ENCODE measurements around the gene UBTD2. TPM values are rescaled to one million over a fixed set of nuclear protein-coding genes. Genes with fewer than 3 reads are reported as not detected.
"Not testable (repeated sequence)": the region's sequence is repeated elsewhere in the genome, so short reads cannot be mapped to it uniquely, and the experiment has no call there.

UBTD2 gene
- total RNA-seq, 1 donor from 2014 or later = 72.0 TPM

DNA sequence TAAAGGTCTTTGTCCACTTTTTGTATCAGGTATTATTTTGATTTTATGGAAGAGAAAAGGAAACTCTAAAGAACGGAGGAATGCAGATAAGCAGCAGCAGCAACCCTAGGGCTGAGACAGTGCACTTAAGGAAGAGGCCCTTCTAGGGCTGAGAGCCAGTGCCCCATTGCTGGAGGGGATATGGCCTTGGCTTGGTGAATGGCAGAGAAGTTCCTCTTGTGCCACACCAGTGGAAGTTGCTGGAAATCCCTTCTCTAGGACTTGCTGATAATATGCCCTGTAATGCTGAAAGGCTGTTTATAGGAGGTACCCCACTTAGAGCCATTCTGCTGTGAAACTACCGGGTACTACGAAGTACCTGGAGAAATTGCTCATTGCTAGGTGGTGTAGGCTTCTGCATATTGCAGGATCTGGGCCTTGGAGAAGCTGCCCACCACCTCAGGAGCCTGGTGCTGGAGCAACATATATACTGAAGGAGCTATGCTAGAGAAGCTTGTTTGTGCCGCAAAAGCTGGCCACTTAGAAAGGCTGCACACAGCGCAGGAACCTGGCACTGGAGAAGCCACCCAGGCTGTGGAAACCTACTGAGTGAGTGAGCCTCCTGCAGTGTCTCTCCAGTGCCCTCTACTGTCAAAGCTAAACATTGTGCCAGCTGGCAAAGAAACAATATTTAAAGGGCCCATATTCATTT lies 9.6 kb upstream of the UBTD2 start:
- DNase-seq = peak; percentile 90

DNA sequence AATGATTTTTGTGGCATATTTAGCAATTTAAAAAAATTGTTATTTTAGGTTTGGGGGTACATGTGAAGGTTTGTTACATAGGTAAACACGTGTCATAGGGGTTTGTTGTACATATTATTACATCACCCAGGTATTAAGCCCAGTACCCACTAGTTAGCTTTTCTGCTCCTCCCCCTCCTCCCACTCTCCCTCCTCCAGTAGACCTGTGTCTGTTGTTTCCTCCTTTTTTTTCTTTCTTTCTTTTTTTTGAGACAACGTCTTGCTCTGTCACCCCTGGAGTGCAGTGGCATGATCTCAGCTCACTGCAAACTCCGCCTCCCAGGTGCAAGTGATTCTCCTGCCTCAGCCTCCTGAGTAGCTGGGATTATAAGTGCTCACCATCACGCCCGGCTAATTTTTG lies 8.3 kb upstream of the UBTD2 start:
- not testable (repeated sequence) for DNase-seq

DNA sequence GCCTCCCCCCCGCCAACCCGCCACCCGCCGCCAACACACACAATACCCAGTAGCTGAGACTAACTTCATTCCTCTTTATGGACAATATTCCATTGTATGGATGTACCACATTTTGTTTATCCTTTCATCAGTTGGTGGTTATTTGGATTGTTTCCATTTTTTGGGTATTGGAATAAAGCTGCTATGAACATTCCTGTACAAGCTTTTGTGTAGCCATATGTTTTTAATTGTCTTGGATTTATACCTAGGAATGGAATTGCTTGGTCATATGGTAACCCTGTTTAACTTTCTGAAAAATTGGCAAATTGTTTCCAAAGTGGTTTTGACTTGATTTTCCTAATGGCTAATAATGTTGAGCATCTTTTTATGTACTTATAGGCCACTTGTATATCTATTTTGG lies 4.9 kb upstream of the UBTD2 start:
- no peak for DNase-seq

DNA sequence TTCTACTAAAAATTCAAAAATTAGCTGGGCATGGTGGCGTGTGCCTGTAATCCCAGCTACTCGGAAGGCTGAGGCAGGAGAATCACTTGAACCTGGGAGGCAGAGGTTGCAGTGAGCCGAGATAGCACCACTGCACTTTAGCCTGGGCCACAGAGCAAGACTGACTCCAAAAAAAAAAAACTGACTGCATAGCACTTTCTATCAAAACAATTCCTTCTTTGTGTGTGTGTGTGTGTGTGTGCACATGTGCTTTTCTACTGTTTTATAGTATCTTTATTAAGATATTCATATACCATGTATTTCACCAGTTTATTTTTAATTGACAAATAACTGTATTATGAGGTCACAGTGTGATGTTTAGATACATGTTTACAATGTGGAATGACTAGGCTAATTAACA lies 3.6 kb upstream of the UBTD2 start:
- not testable (repeated sequence) for DNase-seq

DNA sequence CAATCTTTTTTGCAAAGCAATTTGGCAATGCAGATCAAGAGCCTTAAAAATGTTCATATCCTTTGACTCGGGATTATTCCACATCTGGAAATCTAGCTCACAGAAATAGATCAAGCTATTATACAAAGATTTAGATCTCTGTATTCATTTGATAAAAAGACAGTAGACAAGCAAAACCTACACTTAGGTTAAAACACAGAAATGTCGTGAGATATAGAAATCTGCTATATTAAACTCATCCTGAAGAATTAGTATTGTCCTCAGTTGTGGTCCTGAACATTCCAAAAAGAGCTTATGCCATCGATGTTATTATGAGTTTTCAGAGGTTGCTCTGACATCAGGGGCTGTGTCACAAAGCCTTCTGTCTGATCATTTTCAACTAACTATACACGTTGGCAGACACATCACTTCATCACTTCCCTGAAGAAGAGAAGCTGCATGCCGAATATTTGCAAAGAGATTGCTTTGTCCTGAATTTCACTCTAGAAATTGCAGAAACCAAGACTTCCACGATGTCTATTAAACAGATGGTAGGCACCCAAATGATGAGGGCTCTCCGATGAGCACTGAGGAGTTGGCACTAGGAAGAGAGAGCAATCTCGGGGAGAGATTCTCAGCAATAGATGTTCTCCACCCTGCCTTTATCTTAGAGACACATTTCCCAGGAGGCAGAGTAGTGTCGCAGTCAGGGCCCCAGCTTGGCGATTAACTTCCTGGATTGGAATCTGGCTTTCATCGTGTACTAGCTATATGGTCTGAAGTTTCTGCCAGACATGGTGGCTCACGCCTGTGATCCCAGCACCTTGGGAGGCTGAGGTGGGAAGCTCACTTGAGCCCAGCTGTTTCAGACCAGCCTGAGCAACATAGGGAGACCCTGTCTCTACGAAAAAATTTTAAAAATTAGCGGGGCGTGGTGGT lies 1.9 kb upstream of the UBTD2 start:
- no peak for DNase-seq

DNA sequence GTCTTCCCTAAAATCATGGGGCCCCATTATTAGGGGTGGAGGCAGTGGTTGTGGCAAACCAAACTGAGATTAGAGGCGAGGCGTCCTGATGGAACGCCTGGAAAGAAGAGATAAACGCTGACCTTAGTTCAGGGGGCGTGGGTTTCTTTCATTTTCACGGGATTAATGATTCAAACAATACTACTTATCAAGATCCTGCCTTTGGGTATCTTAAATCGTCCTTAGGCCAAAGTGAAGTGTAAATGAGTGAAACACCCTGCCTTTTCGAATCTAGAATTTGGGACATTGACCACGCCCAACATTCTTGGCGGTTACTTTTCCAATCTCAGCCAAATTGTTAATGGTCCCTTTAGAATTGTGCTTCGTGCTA lies 1.0 kb upstream of the UBTD2 start:
- DNase-seq = peak; percentile 64

DNA sequence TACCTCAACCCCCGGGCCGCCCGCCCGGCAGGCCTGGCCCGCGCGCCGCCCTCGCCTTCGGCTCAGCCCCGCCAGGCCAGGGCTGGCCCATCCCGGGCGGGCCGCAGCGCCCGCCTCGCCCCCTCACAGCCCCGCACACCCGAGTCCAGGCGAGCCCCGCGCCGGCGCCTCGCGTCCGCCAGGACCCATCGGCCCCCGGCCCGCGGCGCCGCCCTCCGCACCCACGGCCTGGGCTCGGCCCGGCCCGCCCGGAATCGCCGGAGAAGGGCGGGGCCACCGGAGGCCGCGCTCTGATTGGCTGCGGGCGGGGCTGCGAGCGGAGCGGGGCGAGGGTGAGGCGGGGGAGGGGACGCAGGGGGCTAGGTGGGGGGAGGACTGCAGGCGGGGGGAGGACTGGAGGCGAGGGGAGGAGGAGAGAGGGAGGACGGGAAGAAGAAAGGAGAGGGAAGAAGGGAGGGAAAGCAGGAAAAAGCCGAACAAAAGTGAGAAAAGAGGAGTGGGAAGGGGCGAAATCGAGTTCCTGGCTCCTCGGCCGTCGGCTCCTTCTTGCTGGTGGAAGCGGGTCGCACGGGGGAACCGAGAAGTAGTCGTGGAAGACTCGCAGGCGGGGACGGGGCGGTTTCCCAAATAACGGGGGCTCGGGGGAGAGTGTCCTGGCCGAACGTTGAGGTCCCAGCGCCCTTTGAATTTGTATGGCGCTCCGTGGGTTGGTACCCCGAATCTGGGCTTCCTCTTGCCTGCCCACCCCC lies 472 bp upstream of the UBTD2 start:
- DNase-seq = peak; percentile 96

DNA sequence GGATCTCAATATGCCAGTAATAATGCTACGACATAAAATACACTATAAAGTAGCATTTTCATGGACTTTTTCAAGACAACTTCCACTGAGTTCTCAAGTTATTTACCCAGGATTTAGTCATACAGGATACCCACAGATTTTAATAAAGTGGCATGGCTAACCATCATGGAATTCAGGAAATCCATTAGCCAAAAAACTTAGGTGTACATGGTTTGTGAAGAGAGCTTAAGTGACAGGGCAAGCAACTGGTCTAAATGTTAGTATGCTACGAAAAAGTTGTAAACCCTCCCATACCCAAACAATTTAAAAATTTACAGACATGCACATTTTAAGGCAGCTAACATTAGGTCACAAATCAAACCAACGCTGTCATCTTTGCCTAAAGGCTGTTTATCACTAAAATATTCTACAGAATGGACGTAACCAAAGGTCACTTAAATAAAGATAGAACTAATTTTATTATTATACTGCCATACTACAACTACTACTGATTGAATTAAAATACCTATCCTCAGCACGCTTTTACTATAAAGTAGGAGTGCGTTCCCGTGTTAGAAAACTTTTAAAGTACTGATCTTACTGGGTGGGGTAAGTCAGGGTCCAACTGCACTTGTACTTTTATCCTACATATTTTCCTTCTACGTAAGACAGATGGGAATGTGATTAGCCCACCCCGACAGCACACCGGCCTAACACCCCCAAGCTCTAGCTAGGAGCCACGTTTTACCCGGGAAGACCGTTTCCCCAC lies 1.1 kb downstream of the UBTD2 start:
- DNase-seq = no peak

DNA sequence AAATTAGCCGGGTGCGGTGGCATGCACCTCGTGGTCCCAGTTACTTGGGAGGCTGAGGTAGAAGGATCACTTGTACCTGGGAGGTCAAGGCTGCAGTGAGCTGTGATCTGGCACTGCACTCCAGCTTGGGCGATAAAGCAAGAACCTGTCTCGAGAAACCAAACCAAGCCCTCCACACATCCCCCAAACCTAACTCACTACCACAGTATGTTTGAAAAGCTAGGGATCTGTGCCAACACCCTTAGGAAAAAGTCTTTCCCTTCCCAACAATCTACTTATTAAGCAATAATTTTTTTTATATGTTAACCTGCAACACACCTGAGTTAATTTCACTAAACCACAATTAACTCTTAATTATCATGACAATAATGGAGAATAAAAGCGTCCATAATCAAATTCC lies 2.2 kb downstream of the UBTD2 start:
- no peak for DNase-seq

DNA sequence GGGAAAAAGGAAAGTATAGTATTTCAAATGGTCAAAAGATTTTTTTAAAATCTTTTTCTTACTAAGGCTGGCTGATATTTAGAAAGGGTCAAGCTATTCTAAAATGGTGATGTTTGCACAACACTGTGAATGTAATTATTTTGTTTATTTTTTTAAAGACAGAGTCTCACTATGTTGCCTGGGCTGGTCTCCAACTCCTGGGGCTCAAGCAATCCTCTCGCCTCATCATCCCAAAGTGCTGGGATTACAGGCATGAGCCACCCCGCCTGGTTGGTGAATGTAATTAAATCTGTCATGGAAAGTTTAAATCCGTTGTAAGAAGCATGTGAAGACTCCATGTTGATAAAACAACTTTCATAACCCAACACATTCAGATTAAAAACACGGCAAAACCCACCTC lies 2.6 kb downstream of the UBTD2 start:
- DNase-seq = peak; percentile 49

DNA sequence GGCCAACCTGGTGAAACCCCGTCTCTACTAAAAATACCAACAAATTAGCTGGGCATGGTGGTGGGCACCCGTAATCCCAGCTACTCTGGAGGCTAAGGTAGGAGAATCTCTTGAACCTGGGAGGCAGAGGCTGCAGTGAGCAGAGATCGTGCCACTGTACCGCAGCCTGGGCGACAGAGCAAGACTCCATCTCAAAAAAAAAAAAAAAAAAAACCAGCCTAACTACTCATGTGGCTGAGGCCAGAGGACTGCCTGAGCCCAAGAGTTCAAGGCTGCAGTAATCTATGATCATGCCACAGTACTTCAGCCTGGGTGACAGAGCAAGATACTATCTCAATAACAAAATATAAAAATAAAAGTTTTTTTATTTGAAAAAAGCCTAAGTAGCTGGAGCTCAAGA lies 3.2 kb downstream of the UBTD2 start:
- no peak for DNase-seq

DNA sequence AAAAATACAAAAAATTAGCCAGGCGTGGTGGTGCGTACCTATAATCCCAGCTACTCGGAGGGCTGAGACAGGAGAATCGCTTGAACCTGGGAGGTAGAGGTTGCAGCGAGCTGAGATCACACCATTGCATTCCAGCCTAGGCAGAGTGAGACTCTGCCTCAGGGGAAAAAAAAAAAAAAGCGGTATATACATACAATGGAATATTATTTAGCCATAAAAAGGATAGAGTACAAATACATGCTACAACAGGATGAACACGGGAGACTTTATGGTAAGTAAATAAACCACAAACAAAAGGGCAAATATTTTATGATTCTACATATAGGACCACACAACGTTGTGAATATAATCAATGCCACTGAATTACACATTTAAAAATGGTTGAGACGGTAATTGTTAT lies 5.2 kb downstream of the UBTD2 start:
- no peak for DNase-seq

DNA sequence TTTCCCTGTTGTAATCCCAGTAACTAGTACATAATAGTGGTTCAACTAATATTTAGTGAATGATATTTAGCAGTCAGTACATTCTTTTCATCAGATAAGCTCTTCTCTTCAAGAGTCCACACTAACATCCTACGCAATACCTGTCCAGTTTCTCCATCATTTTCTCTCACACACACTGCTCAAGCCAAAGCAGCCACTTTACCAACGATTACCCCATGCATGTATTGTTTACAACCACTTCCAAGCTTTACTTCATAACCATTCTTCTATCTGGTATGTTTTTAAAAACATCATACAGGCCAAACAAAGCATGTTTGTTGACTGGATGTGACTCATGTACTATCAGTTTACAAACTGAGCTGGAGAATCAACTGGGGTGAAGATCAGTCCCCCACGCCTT lies 7.3 kb downstream of the UBTD2 start:
- DNase-seq = no peak

DNA sequence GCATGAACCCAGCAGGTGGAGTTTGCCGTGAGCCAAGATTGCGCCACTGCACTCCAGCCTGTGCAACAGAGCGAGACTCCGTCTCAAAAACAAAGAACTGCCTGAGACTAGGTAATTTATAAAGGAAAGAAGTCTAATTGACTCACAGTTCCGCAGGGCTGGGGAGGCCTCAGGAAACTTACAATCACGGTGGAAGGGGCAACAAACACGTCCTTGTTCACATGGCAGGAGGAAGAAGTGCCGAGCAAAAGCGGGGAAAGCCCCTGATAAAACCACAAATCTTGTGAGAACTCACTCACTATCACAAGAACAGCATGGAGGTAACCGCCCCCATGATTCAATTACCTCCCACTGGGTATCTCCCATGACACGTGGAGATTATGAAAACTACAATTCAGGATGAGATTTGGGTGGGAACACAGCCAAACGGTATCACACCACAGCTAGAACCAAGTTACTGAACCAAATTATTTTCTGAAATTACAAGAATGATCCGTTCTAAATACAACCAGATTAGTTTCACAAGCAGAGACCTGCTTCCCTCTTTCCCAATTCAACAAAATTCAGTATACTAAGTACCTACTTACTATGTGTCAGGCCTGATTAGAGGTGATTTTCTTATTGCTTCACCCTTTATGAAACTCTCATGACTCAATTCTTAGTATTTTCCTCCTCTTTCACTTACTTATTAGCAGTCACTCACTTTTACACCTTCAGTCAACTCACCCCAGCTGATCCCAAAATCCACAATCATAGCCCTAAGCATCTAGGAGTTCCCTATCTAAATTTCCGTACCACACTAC lies 8.4 kb downstream of the UBTD2 start:
- no peak for DNase-seq

DNA sequence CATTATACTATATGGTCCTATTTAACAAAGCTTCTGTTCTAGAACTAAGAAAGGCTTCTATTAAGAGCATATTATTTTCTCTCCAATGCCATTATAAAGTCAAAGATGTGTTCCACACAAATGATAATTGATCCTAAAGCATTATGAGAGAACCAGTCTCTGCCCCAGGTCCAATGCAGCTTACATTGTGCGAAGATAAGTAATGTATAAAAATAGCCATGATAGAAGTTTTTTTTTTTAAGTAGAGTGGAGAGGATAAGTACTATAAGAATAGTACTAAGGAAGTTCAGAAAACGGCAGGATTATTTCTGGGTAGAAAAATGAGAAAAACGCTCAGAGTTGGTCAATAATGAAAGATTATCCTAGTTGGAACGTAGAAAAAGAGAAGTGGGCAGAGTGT lies 15.6 kb downstream of the UBTD2 start:
- no peak for DNase-seq

DNA sequence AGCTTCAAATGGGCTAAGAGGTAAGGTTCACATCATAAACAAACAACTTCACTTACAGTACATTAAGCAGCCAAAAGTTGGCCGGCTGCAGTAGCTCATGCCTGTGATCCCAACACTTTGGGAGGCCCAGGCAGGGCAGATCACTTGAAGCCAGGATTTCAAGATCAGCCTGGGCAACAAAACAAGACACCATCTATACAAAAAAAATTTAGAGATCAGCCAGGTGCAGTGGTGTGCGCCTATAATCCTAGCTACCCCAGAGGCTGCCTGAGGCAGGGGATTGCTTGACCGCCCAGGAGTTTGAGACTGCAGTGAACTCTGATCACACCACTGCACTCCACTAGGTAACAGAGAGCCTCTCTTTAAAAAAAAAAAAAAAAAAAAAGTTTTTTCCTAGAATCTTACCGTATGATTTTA lies 16.9 kb downstream of the UBTD2 start:
- peak; percentile 32 for DNase-seq

DNA sequence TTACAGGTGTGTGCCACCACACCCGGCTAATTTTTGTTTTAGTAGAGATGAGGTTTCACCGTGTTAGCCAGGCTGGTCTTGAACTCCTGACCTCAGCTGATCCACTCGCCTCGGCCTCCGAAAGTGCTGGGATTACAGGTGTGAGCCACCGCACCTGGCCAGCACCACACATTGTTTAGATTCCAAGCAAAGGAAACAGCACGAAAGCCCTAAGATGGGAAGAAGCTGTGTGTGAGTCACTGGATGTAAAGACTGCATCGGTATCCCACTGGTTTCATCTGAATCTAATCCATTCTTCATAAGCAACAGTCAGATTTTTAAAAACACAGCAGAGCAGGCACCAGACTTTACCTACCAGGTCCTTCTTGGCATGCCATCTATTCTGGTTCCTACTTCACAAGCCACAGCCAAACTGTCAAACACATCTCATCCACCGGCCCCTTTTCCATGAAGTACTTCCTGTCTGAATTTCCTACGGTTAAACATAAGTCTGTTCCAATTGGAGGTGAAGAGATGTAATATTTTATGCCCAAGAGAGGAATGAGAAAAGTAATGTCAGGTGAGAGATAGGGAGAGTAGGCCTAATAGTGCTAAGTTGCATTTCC lies 17.4 kb downstream of the UBTD2 start:
- DNase-seq = no peak

DNA sequence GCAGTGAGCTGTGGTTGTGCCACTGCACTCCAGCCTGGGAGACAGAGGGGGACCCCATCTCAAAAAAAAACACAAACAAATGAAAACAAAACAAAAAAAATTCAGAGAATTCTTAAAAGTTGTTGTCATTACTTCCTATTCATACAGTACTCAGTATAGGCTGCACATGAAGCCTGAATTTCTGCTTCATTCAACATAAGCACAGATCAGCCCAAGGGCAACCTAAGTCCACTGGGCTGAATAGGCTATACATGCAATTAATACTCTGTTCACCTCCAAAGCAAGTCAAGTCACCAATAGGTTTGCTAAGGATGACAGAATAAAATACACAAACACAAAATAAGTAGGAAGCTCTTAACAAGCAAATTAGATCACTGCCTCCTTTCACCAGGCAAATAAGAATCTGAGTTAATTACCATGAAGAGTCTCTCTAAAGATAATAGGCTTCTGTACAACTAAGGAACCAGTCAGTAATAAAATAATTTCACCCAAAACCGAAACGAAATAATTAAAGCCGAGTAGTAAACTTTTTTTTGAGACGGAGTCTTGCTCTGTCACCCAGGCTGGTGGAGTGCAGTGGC lies 18.7 kb downstream of the UBTD2 start:
- no peak for DNase-seq

DNA sequence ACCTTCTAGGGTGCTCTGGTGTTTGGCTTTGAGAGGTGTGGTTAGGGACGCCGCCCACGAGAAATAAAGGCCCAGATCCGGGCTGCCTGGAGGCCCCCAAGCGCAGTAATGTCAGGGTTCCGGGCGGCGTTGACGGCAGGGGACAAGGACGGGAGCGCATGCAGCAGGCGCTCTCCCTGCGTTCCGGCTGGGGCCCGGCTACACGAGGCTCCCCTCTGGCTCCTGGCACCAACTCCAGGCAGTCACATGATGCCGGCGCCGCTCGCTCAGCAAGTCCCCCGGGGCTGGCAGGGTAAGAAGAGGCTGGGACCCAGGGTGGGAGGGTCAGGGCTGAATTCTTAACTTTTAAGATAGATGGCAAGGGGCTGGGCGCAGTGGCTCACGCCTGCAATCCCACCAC lies 28.1 kb downstream of the UBTD2 start:
- DNase-seq = no peak

DNA sequence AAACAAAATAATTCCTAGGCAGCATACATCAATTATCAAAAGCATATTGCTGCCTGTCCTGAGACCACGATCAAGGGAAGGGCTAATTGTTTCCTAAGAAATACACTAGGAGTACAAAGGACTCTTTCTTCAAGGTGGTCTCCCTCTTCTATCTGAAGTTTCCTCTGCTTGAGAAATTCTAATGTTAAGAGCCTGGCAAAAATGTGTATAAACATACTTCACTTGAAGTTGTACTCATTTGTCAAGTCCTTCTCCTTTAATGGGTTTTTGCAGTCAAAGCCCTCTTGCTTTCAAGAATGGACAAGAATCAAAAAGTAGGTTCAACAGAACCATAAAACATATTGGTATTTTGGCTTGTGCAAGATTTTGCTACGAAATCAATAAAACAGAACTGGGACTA lies 31.1 kb downstream of the UBTD2 start:
- DNase-seq = no peak

DNA sequence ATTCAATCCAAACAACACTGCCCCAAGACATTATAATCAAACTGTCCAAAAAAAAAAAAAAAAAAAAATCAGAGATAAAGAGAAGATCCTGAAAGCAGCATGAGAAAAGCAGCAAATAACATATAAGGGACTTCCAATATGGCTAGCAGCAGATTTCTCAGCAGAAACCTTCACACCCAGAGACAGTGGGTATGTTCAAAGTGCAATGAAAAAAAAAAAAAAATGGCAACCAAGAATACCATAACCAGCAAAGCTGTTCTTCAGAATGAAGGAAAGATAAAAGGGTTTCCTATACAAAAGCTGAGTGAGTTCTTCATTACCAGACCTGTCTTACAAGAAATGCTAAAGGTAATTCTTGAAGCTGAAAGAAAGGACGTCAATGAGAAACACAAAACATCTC lies 32.1 kb downstream of the UBTD2 start:
- no peak for DNase-seq

Measured in tongue (tissue), 2 donors.